Measurements from ENCODE around the gene TRIM46.

GRCh38 chr1:155177192-155177917 lies 3.7 kb downstream of the TRIM46 start:
- TF ChIP-seq, protein P1, sequence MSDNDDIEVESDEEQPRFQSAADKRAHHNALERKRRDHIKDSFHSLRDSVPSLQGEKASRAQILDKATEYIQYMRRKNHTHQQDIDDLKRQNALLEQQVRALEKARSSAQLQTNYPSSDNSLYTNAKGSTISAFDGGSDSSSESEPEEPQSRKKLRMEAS (IDR thresholded peaks at IDR 0.05; ENCODE audit: low read depth, low read length), result no peak
- TF ChIP-seq CTCF (IDR thresholded peaks at IDR 0.05; ENCODE audit: low read depth, low read length), result no peak
- no peak for TF ChIP-seq POLR2A (IDR thresholded peaks at IDR 0.05; ENCODE audit: extremely low read depth, insufficient read length)
- no peak for TF ChIP-seq MYC (IDR thresholded peaks at IDR 0.05; ENCODE audit: low read depth, low read length)

All from NB4 (cell line).